SIG-M5 treated with dmso at 0.1 percent for 504 hours (cell line): ENCODE data around the gene CTBP2.

Source experiments
- DNase-seq: peaks from one replicate; lab custom pipeline; 2025; ENCODE audit not compliant: unreplicated experiment; lab: John Stamatoyannopoulos, UW

The CTBP2 gene

DNA sequence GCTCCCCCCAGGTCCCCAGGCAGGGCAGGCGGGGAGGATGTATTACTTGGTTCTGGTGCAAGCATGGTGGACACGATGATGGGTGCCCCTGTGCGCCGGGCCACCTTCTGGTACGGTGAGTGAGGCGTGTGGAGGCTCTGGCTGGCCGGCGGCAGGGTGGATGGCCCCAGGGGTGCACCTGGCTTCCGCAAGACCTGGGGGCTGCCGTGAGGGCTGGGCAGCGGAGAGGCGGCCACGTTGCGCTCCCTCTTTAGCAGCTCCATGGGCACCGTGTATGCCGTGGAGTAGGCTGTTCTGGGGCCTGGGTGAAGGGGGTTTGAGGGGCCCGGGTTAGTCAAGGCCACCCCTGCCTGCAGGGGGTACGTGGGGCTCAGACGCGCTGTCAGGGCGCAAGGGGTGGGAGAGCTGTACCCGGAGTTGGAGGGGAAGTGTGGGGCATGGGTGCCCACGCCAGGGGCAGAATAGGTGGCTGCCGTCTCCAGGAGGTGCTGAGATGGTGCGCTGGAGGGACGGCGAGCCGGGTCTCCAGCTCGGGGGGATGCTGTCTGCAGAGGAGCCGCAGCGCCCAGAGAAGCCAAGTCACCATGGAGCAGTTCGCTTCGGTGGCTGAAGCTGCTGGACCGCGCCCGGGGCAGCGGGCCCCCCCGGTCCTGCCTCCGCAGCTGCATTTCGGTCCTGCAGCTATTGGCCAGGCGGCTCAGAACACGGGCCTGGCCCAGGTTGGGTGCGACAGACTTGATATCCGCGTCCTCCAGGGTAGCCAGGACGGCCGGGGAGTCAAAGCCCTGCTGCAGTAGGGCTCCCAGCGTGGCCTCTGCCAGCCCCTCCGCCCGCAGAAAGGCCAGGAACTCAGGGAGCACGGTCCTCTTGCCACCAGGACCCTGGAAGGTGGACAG, 134.1 kb downstream of the CTBP2 start:
- no peak for DNase-seq

GRCh38 chr10:125025341-125025740, 135.0 kb downstream of the CTBP2 start:
- DNase-seq: no peak

DNA sequence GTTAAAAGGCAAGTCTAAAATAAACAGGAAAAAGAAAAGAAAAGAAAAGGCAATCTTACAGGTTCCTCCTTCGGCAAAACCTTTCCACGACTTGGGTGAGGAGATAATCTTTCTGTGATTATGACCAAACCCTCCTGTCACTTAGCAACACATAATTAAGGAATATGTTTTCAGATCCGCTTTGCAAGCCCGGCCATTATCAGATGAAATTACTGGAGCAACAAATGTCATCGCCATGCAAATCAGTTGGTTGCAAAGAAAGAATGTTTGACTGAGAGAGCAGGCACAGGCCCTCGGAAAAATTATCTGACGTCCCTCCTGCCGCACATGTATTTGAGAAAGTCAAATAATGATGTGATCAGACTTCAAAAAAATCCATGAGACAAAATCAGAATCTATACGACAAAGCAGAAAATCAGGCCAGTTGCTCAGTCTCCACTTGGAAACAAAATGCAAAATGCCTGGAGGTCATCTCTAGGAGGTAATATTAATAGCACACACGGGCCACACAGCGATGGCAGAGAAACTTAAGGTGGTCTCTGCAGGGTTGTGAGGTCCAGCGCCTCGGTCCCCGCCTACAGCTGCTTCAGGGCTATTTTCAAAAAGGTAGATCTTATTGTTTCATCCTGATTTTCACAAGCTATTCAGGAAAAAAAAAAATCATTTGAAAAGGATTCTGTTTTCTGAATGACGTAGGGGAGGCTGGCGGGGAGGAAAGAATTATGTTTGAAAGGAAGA, 135.7 kb downstream of the CTBP2 start:
- DNase-seq: no peak

- DNase-seq: no peak
Observed at GRCh38 chr10:125023862-125024496, 136.4 kb downstream of the CTBP2 start.

- DNase-seq: no peak
Observed at GRCh38 chr10:125023255-125023654, 137.1 kb downstream of the CTBP2 start.

DNA sequence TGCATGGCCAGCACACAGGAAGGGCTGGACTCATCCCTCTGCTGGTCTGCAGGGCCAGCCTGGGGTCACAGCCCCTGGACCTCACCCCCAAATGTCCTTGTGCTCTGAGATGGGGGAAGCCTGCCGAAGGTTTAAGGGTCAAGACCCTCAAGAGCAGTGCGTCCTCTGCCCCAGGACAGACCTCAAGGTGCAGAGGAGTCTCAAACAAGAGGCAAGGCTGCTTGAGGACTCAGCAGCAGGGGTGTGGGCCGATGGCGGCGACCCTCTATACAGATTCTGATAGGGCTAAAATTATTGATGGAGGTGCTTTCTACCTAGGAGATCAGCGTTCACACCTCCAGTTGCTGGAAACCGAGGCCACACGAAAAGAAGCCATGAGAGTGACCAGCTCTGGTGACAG, 137.7 kb downstream of the CTBP2 start:
- no peak for DNase-seq

- no peak for DNase-seq
Observed at GRCh38 chr10:125021686-125022344, 138.5 kb downstream of the CTBP2 start.

- no peak for DNase-seq
Observed at GRCh38 chr10:125020871-125021270, 139.5 kb downstream of the CTBP2 start.

DNA sequence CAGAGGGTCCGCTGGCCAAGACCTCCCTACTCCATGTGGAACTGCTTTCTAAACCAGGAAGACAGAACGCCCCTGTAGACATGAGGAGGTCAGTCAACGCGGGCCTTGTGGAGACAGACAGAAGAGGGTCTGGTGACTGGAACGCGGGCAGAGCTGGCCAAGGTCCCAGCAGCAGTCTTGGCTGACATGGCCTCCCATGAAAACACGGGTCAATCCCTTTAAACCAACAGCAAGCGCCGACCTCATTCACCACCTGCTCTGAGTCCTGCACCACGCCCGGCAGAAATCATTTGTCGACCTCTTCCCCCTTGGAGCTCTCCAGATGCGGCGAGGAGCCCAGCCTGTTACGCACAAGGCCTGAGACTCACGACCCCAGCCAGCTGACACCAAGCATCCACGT, 140.0 kb downstream of the CTBP2 start:
- no peak for DNase-seq

- DNase-seq: no peak
Observed at GRCh38 chr10:125018576-125019143, 141.7 kb downstream of the CTBP2 start.

DNA sequence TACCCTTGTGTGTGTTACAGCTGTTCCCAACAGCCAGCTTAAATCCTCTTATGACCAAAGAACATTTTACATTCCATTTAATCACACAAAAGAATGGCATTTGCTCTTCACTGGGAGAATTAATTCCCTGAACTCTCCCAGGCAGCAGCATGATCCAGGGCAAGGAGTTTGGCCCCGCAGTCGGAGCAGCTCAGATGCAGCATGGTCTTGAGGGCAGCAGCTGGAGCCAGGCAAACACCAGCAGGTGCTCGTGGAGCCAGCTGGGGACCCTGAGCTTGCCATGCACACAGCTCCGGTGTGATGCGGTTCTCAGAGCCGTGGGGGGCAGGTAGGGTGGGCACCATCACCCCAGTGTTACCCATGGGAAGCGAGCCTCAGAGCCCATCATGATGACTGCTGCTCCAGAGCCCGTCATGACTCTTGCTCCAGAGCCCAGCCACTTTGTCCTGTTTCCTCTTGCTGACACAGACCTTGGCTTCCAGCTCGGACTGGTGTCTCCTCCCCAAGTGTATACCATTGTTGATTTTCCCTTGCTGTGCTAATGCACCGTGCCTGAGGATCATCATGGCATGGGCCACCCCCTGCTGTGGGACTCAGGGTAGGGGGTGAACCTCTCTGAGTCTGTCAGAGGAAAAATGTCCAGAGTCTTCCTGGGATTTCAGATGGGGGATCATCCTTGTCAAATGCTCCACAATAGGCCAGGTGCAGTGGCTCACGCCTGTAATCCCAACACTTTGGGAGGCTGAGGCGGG, 142.6 kb downstream of the CTBP2 start:
- no peak for DNase-seq

DNA sequence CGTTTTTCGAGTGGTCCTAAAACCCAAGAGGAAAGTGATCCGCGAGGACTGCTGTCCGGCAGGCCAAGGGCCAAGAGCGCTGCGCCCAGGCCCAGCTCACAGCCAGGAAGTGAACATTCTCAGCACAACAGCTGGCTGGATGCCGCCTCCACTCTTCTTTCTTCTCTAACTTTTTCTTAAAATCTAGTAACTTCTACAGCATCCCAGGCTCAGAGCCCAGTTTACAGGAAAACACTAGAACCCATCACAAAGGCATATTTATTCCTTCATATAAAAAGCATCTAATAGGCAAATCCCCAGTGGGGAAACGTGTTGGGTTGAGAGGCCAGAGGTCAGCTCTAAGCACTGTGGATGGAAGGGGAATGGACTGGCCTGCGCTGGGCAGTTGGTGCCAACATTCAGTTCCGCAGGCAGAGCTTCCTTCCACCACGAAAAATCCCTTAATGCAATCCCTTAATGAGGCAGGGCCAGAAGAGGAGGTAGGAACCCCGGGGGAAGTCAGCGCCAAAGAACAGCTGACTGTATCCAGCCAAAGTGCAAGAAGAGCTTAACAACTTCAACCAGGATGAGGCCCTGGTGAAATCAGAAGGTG, 143.7 kb downstream of the CTBP2 start:
- no peak for DNase-seq

DNA sequence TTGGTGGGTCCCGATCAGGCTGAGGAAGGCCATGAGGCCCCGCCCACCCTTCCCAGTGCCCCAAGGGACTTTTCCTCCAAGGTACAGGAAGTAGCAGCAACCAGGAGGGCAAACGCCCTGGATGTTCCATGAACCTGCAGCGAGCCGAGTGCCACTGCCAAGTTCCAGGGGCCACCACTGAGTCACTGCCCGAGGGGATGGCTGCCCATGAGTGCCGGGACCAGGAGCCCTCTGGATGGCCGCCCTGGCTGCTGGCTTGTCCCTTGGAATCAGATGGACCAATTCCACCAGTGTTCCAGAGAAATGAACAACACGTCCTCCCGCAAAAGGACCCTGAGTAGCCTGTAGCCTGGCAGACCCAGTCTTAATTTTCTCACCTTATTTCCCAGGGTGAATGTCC, 144.2 kb downstream of the CTBP2 start:
- DNase-seq: no peak

DNA sequence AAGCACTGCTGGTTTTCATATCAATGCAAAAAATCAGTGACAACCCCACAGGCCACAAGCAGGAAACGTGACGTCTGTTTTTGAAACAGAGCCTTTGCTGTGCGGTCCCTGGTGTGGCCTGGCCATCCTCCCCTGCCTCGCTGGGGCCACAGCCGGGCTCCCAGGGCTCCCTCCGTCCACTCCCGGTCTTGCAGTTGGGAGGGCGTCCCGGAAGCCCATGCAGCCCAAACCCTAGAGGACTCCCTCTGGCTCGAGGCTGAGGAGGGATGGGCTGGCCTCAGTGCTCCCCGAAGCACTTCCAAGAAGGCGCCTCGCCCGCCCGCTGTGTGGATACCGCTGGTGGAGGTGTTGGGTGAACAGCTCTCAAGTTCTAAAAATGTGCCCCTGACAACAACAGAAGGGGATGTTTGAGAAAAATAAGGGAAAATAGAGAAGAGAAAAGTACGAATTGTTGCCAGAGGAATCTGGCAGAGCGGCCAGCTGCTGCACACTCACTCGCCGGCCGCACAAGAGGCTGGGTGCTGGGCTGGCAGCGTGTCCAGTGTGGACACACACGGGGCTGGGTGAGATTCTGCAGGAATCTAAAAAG, 144.9 kb downstream of the CTBP2 start:
- DNase-seq: no peak

- no peak for DNase-seq
Observed at GRCh38 chr10:125014836-125015355, 145.5 kb downstream of the CTBP2 start.

- DNase-seq: no peak
Observed at GRCh38 chr10:125014086-125014830, 146.1 kb downstream of the CTBP2 start.

DNA sequence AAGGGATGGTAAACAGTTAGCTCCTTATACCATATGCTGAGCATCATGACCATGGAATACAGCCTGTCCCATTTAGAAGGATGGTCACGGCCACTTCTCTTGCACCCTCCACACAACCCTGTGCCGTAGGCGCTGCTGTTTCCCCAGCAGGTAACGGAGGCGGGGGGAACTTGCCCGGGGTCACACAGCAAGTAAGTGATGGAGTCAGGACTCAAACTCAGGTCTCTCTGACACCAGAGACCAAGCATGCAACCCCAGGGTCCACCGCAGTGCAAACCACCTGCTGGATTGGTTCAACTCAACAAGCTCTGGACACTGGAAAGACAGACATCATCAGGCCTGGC, 146.9 kb downstream of the CTBP2 start:
- DNase-seq: no peak

GRCh38 chr10:125012851-125013528, 147.4 kb downstream of the CTBP2 start:
- no peak for DNase-seq
